ENCODE measurements around the gene FEM1C. TPM values are rescaled to one million over a fixed set of nuclear protein-coding genes. Genes with fewer than 3 reads are reported as not detected.

The FEM1C gene
- total and polyA plus RNA-seq, 9 of the 15 experiments (the other 6 are each of a cell fraction or from before 2014, with no cell fraction given) = 1.4 to 9.3 (median 4.3) TPM

DNA sequence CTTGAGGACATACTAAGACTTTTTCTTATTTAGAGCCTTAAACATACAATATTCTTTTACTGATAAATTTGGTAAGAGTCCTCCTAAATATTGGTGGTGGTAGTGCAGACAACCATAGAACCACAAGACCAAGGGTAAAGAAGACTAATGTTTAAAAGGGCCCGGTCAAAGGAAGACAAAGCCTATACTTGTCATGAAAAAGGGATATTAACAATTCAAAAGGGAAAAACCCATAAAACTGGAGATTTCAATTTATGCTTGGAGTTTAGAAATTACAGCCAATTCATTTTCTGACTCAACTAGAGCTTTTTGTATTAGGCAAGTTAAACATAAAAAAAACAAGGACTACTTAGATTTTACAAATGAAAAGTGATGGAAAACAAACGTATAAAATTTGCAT, 24.4 kb downstream of the FEM1C start:
- H3K9me1 ChIP-seq (ENCODE audit: control insufficient read depth, insufficient read depth, low read length) = no peaks in the 10 kb centered on the region
- H3K4me3 ChIP-seq = no peak overlapping the region
- TF ChIP-seq PCBP2 (IDR thresholded peaks at IDR 0.05; ENCODE audit: low read depth, low read length, poor library complexity, severe bottlenecking) = no peak
- no peak for TF ChIP-seq RBM39 (optimal IDR thresholded peaks at IDR 0.05; ENCODE audit: low read depth, low read length)
- no peak for TF ChIP-seq FOXA1 (IDR thresholded peaks at IDR 0.05; ENCODE audit: borderline replicate concordance)
- TF ChIP-seq, protein P1, sequence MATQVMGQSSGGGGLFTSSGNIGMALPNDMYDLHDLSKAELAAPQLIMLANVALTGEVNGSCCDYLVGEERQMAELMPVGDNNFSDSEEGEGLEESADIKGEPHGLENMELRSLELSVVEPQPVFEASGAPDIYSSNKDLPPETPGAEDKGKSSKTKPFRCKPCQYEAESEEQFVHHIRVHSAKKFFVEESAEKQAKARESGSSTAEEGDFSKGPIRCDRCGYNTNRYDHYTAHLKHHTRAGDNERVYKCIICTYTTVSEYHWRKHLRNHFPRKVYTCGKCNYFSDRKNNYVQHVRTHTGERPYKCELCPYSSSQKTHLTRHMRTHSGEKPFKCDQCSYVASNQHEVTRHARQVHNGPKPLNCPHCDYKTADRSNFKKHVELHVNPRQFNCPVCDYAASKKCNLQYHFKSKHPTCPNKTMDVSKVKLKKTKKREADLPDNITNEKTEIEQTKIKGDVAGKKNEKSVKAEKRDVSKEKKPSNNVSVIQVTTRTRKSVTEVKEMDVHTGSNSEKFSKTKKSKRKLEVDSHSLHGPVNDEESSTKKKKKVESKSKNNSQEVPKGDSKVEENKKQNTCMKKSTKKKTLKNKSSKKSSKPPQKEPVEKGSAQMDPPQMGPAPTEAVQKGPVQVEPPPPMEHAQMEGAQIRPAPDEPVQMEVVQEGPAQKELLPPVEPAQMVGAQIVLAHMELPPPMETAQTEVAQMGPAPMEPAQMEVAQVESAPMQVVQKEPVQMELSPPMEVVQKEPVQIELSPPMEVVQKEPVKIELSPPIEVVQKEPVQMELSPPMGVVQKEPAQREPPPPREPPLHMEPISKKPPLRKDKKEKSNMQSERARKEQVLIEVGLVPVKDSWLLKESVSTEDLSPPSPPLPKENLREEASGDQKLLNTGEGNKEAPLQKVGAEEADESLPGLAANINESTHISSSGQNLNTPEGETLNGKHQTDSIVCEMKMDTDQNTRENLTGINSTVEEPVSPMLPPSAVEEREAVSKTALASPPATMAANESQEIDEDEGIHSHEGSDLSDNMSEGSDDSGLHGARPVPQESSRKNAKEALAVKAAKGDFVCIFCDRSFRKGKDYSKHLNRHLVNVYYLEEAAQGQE (IDR thresholded peaks at IDR 0.05; ENCODE audit: borderline replicate concordance) = no peak
- TF ChIP-seq, protein P1 (CRISPR knock-in tag; IDR thresholded peaks at IDR 0.05; ENCODE audit: low read depth) = no peak
- TF ChIP-seq MTA3 (IDR thresholded peaks at IDR 0.05; ENCODE audit: borderline replicate concordance) = no peak
- TF ChIP-seq ERF (CRISPR knock-in tag; IDR thresholded peaks at IDR 0.05) = no peak
- no peak for TF ChIP-seq ZNF217 (CRISPR knock-in tag; IDR thresholded peaks at IDR 0.05)
- no peak for TF ChIP-seq PPARD (CRISPR knock-in tag; IDR thresholded peaks at IDR 0.05)
- no peak for TF ChIP-seq RBM17 (IDR thresholded peaks at IDR 0.05; ENCODE audit: borderline replicate concordance, low read depth, low read length)
- TF ChIP-seq PCBP1 (IDR thresholded peaks at IDR 0.05; ENCODE audit: low read depth, low read length, poor library complexity, severe bottlenecking) = no peak
- intact Hi-C loops (cut with micrococcal nuclease) = no loop called here
- H3K9ac ChIP-seq (ENCODE audit: insufficient read depth in 1 of 2, low read depth in 2 of 2, low read length in 2 of 2) = no peak overlapping the region
- H2AFZ ChIP-seq (ENCODE audit: low read depth, low read length) = no peak overlapping the region
- CTCF ChIA-PET (ENCODE audit: low intra/inter-chr PET ratio) = interaction anchor here (0.6 kb wide), 1 partner anchor 10 kb away, joined by 4 read pairs; no protein-coding TSS in a partner anchor
- POLR2A ChIA-PET = interaction anchor here (2.1 kb wide), 1 partner anchor 23 kb away, joined by 6 read pairs; no protein-coding TSS in a partner anchor
- H4K20me1 ChIP-seq (replicated peaks; ENCODE audit: control insufficient read depth, insufficient read depth, low read length) = 0 out of 2 replicates have a peak, but pooled peaks cover 4% of the 10 kb centered on the region
- peaks cover 26% of the 10 kb centered on the region for H3K36me3 ChIP-seq (ENCODE audit: control insufficient read depth, insufficient read depth, low read length)
- no peak overlapping the region for H3K4me2 ChIP-seq (ENCODE audit: insufficient read depth, low read length)
- DNase-seq (ENCODE audit: extremely low read depth in 1 of 4, low spot score in 3 of 4) (no peak), ATAC-seq (no peak), FAIRE-seq (no peak)
- H3K27ac ChIP-seq (ENCODE audit: extremely low read depth, low read depth, low read length) = no peak overlapping the region
- no TSS peak for BruUV-seq (replicated peaks)
- no peaks in the 10 kb centered on the region for H3K4me1 ChIP-seq (replicated peaks in 1 of 2; ENCODE audit: control insufficient read depth in 2 of 2, insufficient read depth in 2 of 2, low read length in 2 of 2)
- no peaks in the 10 kb centered on the region for H3K79me2 ChIP-seq (ENCODE audit: control insufficient read depth, insufficient read depth, low read length)
- H3K9me3 ChIP-seq (replicated peaks; ENCODE audit: control insufficient read depth, insufficient read depth, low read depth, low read length) = no peaks in the 10 kb centered on the region
- no peaks in the 10 kb centered on the region for H3K27me3 ChIP-seq (ENCODE audit: control insufficient read depth in 2 of 2, insufficient read depth in 2 of 2, low read length in 2 of 2)
- in situ Hi-C loops (cut with MboI) = no loop called here
- 93% methylated on average over 2 of the region's 2 CpGs for WGBS (ENCODE audit: insufficient coverage, low coverage, missing lambda C conversion rate)
